Thymus (tissue), 11 donors: ENCODE data around the gene SNTN. TPM values are rescaled to one million over a fixed set of nuclear protein-coding genes. Genes with fewer than 3 reads are reported as not detected.
"Not testable (repeated sequence)": the region's sequence is repeated elsewhere in the genome, so short reads cannot be mapped to it uniquely, and the experiment has no call there.

Experiments
- DNase-seq, 9 donors: peaks; one replicate each; pipeline ENCODE4 v3.0.0-alpha.2; 2013; ENCODE audit warnings: low spot score in 9 of 9, low read depth in 6 of 9, missing footprints in 1 of 9
- H3K27ac ChIP-seq, 2 donors: one replicate each; pipeline ENCODE4 v1.5.1; 2013; ENCODE audit warnings: control low read depth in 1 of 2, low read depth in 1 of 2, low read length in 1 of 2, mild to moderate bottlenecking in 1 of 2, moderate library complexity in 1 of 2
- H3K27me3 ChIP-seq, 2 donors: one replicate each; pipeline ENCODE4 v1.5.1; 2013; ENCODE audit warnings: low read length in 1 of 2; ENCODE audit not compliant: control insufficient read depth in 2 of 2, insufficient read depth in 1 of 2
- H3K36me3 ChIP-seq, 2 donors: one replicate each; pipeline ENCODE4 v1.5.1; 2013; ENCODE audit warnings: low read length in 1 of 2, mild to moderate bottlenecking in 1 of 2, moderate library complexity in 1 of 2; ENCODE audit not compliant: control insufficient read depth in 2 of 2, insufficient read depth in 2 of 2
- H3K4me1 ChIP-seq, 2 donors: one replicate each; pipeline ENCODE4 v1.5.1; 2013; ENCODE audit warnings: low read length in 2 of 2; ENCODE audit not compliant: control insufficient read depth in 2 of 2, insufficient read depth in 2 of 2
- H3K4me3 ChIP-seq, 2 donors: one replicate each; pipeline ENCODE4 v1.5.1; 2013; ENCODE audit warnings: low read length in 2 of 2, control low read depth in 1 of 2, mild to moderate bottlenecking in 1 of 2
- H3K9me3 ChIP-seq, 2 donors: one replicate each; pipeline ENCODE4 v1.5.1; 2013; ENCODE audit warnings: low read length in 1 of 2, mild to moderate bottlenecking in 1 of 2; ENCODE audit not compliant: control insufficient read depth in 2 of 2, insufficient read depth in 1 of 2
- WGBS: extraction: QIAGEN DNeasy Blood & Tissue Kit; methylation state at CpG from one replicate; pipeline ENCODE4 v1.1.7; 2013; 5-methylcytosine and 5-hydroxymethylcytosine counted together
- polyA plus RNA-seq: library from polyadenylated mRNA; stranded (reverse); fragments of 200-250 nt; gene quantifications from one replicate; pipeline ENCODE4 v1.2.3, GENCODE V29; 2013
- total RNA-seq: library from RNA; stranded (reverse); fragments of 120-200 nt; gene quantifications from one replicate; pipeline ENCODE4 v1.2.4, GENCODE V29; 2013
- donor health status: healthy.

SNTN gene
- total and polyA plus RNA-seq, 2 donors = 0.16 TPM; not detected in 1

DNA sequence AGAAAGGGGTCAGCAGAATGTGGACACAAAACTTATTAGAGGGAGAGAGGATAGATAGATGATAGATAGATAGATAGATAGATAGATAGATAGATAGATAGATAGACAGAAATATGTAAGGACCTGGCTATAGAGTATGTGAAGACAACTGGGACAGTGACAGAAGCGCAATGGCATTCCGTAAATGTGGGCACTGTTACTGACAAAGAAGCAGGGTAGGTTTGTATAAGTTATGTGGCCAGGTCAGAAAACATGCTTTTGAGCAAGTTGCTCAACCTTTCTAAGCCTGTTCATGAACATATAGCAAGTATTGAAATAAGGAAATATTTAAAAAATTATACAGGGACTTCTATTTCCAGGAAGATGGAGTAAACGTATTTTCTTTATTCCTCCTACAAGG lies 17.3 kb upstream of the SNTN start:
- Histone ChIP-seq H3K36me3 (no peaks in the 10 kb centered on the region), H3K27me3 (no peaks in the 10 kb centered on the region), H3K27ac (no peak overlapping the region), H3K4me1 (no peaks in the 10 kb centered on the region), H3K9me3 (no peaks in the 10 kb centered on the region), H3K4me3 (no peak overlapping the region)
- WGBS = 94% methylated on average over 3 of the region's 3 CpGs
- no peak for DNase-seq

- Histone ChIP-seq H3K27ac (no peak overlapping the region), H3K4me3 (no peak overlapping the region), H3K9me3 (no peaks in the 10 kb centered on the region), H3K27me3 (no peaks in the 10 kb centered on the region), H3K4me1 (no peaks in the 10 kb centered on the region), H3K36me3 (no peaks in the 10 kb centered on the region)
- WGBS = 98% methylated on average over 2 of the region's 2 CpGs
- no peak for DNase-seq
Measured at GRCh38 chr3:63639806-63640205, 12.7 kb upstream of the SNTN start.

GRCh38 chr3:63642488-63642887 lies 10.0 kb upstream of the SNTN start:
- Histone ChIP-seq H3K9me3 (no peaks in the 10 kb centered on the region), H3K4me1 (no peaks in the 10 kb centered on the region), H3K27ac (no peak overlapping the region), H3K4me3 (no peak overlapping the region), H3K36me3 (no peaks in the 10 kb centered on the region), H3K27me3 (no peaks in the 10 kb centered on the region)
- no peak for DNase-seq
- WGBS = 46% methylated on average over 1 of the region's 1 CpG

DNA sequence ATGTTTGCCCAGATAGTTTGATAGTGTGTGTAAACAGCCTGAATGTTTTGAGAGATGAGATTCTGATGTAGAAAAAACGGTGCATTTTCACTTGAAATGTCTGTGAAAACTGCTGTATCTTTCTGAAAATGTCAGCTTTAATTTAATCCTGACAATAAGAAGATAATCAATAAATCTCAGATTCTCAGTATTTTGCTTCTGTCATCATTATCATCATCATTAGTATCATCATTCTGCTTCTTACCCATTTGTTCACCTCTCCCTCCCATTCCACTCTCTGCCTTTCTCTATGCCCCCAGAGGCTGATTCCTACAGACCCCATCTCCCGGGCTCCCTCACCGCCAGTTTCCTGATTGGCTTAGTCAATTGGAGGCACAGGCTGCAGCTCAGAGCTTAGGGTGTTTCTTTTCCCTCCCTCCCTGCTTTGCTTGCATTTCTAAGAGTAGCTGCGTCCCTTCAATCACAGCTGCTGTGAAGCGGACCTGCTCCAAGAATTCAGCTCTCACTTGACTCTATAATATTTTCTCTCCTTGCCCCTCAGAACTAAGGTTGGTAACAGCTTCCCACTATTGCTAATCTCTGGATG lies 8.2 kb upstream of the SNTN start:
- 79% methylated on average over 5 of the region's 5 CpGs for WGBS
- no peaks in the 10 kb centered on the region for H3K9me3 ChIP-seq
- no peaks in the 10 kb centered on the region for H3K4me1 ChIP-seq
- H3K36me3 ChIP-seq = no peaks in the 10 kb centered on the region
- no peaks in the 10 kb centered on the region for H3K27me3 ChIP-seq
- no peak overlapping the region for H3K27ac ChIP-seq
- no peak overlapping the region for H3K4me3 ChIP-seq
- no peak for DNase-seq

DNA sequence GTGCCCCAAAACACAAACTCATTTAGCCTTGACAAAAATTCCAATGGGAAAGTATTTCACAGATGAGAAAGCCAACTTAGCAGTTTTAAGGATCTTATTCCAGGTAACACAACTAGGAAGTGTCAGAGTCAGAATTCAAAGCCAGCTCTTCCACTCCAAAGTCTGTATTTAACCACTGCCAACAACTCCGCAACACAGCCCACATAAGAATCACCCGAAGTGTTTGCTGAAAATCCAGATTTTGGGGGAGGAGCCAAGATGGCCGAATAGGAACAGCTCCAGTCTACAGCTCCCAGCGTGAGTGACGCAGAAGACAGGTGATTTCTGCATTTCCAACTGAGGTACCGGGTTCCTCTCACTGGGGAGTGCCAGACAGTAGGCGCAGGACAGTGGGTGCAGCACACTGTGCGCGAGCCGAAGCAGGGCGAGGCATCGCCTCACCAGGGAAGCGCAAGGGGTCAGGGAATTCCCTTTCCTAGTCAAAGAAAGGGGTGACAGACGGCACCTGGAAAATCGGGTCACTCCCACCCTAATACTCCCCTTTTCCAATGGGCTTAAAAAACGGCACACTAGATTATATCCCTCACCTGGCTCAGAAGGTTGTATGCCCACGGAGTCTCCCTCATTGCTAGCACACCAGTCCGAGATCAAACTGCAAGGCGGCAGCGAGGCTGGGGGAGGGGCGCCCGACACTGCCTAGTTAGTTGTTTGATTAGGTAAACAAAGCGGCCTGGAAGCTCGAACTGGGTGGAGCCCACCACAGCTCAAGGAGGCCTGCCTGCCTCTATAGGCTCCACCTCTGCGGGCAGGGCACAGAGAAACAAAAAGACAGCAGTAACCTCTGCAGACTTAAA lies 7.3 kb upstream of the SNTN start:
- H3K4me1 ChIP-seq, DNase-seq: not testable (repeated sequence)

DNA sequence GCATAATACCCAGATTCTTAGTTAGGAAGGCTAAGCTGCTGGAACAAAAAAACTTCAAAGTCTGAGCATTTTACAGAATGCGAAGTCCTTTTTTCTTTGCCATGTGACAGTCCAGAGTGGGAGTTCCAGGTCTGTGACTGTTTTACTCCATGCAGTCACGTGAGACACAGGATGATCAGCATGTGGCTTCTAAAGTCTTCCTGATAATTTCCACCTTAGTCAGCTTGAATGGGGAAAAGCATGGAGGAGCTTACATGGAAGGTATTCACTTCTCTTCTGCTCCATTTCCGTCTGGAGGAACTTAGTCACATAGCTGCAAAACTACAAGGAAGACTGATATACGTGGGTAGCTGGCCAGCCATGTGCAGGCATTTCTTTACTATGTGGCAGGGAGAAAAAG lies 1.7 kb downstream of the SNTN start:
- Histone ChIP-seq H3K4me1 (no peaks in the 10 kb centered on the region), H3K27me3 (no peaks in the 10 kb centered on the region), H3K4me3 (no peak overlapping the region), H3K36me3 (no peaks in the 10 kb centered on the region), H3K27ac (no peak overlapping the region), H3K9me3 (no peaks in the 10 kb centered on the region)
- WGBS = 83% methylated on average over 4 of the region's 4 CpGs
- DNase-seq = no peak

More for the DNA sequence above, 7.3 kb upstream of the SNTN start:
- not testable (repeated sequence) for H3K27me3 ChIP-seq, H3K36me3 ChIP-seq, H3K4me3 ChIP-seq, H3K27ac ChIP-seq, H3K9me3 ChIP-seq
- WGBS = 67% methylated on average over 25 of the region's 25 CpGs

DNA sequence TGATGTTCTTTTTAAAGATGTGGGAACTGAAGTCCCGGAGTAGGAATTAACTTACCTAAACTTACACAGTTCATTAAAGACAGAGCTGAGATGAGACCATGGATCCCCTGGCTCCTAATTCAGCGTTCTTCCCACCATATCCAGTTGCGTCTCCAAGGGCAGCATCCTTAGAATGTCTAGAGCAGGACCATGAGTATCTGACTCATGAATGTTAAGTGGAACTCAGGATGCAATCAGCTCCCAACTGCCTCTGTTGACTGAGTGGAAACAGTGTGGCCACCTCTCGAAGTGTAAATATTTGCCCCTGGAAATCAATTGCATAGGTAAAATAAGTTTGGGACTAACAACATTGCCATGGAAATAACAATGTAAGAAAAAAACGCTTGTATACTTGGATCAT lies 2.5 kb downstream of the SNTN start:
- Histone ChIP-seq H3K4me3 (no peak overlapping the region), H3K4me1 (no peaks in the 10 kb centered on the region), H3K27ac (no peak overlapping the region), H3K27me3 (no peaks in the 10 kb centered on the region), H3K9me3 (no peaks in the 10 kb centered on the region), H3K36me3 (no peaks in the 10 kb centered on the region)
- WGBS = 86% methylated on average over 5 of the region's 5 CpGs
- no peak for DNase-seq

DNA sequence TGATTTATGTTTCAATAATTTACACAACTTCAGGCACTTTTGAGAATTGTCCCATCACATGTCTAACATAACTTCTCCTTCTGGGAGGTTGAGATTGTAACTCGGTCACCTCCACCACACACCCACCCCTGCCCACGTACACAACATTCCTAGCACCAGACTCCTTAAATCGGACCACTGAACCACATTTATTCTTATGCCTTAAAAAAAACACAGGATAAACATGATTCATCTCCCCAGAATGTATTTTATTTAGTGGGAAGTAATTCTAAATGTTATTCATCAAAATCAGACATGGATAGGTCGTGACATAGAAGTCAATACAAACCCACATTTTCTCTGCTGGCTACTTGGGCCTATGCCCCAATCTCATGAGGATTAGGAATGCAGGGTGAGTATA lies 3.0 kb downstream of the SNTN start:
- Histone ChIP-seq H3K27me3 (no peaks in the 10 kb centered on the region), H3K9me3 (no peaks in the 10 kb centered on the region), H3K4me1 (no peaks in the 10 kb centered on the region), H3K27ac (no peak overlapping the region), H3K36me3 (no peaks in the 10 kb centered on the region), H3K4me3 (no peak overlapping the region)
- DNase-seq = no peak
- WGBS = 85% methylated on average over 4 of the region's 4 CpGs

- Histone ChIP-seq H3K27ac (no peak overlapping the region), H3K4me3 (no peak overlapping the region), H3K27me3 (no peaks in the 10 kb centered on the region), H3K36me3 (no peaks in the 10 kb centered on the region), H3K9me3 (no peaks in the 10 kb centered on the region), H3K4me1 (no peaks in the 10 kb centered on the region)
- WGBS = 94% methylated on average over 6 of the region's 6 CpGs
- DNase-seq = no peak
Measured at GRCh38 chr3:63656786-63657185, 4.3 kb downstream of the SNTN start.
